GM10266 (cell line): ENCODE results near the gene SERINC3.

Experiments
- DNase-seq: peaks from one replicate; pipeline ENCODE4 v3.0.0; 2012; ENCODE audit errors: extremely low spot score
- CTCF ChIP-seq: IDR thresholded peaks from 2 replicates; pipeline ENCODE4 v1.5.1; 2012; ENCODE audit warnings: mild to moderate bottlenecking, low read depth; ENCODE audit not compliant: control insufficient read depth, insufficient read depth; ENCODE audit errors: missing control alignments

Gene SERINC3

DNA sequence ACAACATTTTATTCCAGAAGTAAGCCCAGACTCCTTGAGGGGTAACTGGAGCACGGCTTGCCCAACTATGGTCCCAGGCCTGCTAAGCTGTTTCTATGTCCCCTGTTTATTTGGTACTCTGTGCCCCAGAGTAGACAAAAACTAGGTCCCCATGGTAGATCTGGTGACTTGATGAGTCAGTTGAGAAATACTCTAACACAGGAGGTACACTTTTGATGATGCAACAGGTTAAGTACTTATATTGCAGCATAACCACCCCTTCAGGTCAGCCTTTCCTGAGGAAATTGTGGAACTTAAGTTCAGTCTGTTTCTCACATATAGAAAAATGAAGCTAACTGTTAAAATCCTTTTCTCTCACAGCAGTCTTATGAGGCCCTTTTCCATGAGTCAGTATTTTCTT lies 26.6 kb downstream of the SERINC3 start:
- DNase-seq: no peak
- TF ChIP-seq CTCF: no peak

DNA sequence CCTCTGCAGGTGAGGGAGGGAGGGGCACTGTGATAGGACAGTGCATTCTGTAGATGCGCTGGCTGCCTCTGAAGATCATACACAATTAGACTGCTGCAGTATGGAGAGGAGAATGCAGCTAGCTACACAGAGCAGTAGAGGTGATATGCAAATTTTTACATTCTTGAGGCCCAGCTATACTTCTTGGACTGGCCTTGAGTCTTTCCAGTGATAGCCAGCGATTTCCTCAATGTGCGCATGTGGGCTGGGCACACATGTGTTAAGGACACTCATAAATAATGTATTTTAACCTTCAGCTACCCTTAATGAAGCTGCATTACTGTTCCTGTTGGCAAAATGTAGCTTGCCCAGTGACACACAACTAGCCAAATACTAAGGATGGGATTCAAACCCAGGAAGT lies 27.2 kb downstream of the SERINC3 start:
- no peak for TF ChIP-seq CTCF
- DNase-seq: no peak

GRCh38 chr20:44494266-44494665 lies 27.6 kb downstream of the SERINC3 start:
- DNase-seq: no peak
- TF ChIP-seq CTCF: no peak

DNA sequence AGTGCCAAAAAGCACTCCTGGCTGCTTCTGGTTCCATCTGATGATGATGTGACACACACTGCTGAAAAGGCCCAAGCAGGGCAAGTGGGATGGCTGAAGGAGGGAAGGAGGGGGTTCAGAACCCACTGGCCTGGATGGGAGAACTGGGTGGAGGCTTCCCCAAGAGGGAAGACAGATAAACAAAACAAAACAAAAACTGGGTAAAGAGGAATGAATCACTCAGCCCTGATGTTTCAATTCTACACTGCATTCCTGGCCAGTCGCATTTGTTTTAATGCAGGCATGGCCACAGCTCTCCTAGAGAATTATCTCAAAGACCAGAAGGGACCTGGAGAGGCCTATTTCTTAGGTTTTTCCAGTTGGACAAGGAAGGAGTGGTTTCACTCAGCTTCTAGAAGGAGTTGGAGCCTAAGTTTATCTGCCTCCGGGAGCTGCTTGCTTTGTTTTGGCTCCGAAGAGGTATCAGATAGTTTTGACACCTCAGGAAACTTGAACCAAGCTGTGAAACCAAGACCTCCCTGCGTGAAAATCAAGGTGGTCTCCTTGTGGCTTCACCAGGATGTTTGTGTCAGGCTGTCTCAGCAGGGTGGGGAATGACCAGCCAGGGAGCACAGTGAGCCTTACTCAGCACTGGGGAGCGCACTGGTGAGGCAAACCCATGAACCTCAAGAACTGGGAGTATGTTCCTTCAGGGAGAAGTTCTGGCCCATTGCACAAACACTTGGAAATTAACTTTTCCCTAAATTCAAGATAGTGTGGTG lies 30.1 kb downstream of the SERINC3 start:
- no peak for TF ChIP-seq CTCF
- DNase-seq: no peak

- TF ChIP-seq CTCF: no peak
- DNase-seq: peak; percentile 43
Observed at GRCh38 chr20:44489931-44490330, 31.9 kb downstream of the SERINC3 start.

DNA sequence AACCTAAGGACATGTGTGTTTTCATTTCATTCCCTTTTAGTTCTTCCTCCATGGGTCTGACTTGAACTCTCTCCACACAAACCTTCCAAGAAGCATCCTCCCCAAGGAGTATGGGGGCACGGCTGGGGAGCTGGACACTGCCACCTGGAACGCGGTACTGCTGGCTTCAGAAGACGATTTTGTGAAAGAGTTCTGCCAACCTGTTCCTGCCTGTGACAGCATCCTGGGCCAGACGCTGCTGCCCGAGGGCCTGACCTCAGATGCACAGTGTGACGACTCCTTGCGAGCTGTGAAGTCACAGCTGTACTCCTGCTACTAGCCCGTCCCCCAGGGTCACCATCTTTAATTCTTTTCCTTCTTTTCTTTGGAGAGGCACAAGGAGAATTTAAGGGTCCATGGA lies 32.6 kb downstream of the SERINC3 start:
- no peak for DNase-seq
- TF ChIP-seq CTCF: no peak

DNA sequence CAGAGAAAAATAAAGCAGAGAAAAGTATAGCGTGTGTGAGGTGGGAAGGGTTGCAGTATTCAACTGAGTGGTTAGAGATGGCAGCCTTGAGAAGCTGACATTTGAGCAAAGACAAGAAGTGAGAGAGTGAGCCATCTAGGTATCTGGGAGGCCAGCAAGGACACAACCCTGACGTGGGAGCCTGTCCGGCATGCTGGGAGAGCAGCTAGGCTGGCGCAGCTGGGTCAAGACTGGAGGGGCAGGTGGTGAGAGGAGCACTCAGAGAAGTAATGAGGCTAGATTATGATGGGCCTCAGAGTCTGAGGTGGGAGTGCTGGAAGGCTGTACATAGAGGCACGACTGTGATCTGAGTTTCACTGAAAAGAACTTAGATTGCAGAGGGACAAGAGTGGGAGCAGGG lies 33.3 kb downstream of the SERINC3 start:
- DNase-seq: no peak
- no peak for TF ChIP-seq CTCF
